GM12872 (cell line): ENCODE measurements around the gene ARPP19.

Experiments
- TF ChIP-seq, protein P1 (sequence below): IDR thresholded peaks from 3 replicates; pipeline ENCODE4 v1.5.1; 2011; ENCODE audit warnings: low read depth, mild to moderate bottlenecking, low read length, moderate library complexity; ENCODE audit not compliant: insufficient read depth

Gene ARPP19

DNA sequence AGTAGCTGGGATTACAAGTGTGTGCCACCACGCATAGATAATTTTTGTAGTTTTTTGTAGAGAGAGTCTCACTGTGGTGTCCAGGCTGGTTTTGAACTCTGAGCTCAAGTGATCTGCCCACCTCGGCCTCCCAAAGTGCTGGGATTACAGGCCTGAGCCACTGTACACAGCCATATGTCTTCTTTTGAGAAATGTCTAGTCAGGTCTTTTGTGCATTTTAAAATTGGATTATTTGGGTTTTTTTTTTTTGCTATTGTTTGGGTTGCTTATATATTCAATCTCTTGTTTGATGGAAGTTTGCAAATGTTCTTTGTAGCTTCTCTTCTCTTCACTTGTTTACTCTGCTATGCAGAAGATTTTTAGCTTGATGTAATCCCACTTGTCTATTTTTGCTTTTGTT lies 6.2 kb upstream of the ARPP19 start:
- TF ChIP-seq, protein P1, sequence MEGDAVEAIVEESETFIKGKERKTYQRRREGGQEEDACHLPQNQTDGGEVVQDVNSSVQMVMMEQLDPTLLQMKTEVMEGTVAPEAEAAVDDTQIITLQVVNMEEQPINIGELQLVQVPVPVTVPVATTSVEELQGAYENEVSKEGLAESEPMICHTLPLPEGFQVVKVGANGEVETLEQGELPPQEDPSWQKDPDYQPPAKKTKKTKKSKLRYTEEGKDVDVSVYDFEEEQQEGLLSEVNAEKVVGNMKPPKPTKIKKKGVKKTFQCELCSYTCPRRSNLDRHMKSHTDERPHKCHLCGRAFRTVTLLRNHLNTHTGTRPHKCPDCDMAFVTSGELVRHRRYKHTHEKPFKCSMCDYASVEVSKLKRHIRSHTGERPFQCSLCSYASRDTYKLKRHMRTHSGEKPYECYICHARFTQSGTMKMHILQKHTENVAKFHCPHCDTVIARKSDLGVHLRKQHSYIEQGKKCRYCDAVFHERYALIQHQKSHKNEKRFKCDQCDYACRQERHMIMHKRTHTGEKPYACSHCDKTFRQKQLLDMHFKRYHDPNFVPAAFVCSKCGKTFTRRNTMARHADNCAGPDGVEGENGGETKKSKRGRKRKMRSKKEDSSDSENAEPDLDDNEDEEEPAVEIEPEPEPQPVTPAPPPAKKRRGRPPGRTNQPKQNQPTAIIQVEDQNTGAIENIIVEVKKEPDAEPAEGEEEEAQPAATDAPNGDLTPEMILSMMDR: no peak

DNA sequence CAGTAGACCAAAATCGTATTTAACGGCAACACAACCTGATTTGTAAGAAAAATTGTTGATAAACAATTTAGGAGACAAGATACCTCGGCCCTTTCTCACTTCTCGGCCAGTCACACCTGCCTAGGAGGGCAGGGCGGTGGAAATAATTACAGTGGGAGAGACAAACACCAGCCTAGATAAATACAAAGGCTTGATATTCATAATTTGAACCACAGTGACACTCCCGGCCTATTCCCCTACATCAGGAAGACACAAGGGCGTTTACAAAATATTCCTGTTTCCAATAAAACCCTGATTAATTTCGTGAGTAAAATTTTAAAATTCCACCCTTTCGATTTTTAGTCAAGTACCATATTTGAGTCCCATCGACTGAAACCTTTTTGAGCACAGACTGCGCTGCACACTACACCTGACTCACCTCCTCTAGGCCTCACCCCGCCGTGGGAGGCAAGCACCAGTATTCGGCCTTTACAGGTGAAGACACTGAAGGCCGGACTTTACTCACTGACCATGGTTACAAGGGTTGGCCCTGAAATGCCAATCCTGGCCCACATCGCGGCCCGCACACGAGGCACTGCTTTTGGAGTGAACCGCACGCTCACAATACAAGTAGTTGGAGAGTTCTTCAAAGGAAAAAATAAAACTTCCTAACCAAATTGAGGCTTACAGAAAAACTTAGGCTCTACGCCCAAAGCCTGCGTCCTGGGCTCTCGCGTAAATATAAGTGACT lies 794 bp downstream of the ARPP19 start:
- TF ChIP-seq, protein P1: no peak

DNA sequence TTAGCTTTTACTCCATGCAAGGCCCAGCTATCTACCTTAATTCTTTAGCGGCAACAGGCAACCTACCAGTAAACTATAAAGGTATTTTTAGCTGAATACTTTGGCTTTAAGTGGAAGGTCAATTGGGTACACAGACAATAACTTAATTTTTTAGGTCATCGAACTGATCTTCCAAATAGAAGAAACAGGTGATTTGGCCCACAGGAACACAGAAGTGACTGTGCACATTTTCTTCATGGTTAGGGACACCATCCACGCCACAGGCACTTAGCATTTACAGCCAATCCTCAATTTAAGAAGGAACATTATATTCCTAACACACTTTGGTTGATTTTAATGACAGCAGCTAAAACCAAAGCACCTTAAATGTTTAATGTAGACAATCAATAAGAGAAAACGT lies 1.9 kb downstream of the ARPP19 start:
- TF ChIP-seq, protein P1: no peak

DNA sequence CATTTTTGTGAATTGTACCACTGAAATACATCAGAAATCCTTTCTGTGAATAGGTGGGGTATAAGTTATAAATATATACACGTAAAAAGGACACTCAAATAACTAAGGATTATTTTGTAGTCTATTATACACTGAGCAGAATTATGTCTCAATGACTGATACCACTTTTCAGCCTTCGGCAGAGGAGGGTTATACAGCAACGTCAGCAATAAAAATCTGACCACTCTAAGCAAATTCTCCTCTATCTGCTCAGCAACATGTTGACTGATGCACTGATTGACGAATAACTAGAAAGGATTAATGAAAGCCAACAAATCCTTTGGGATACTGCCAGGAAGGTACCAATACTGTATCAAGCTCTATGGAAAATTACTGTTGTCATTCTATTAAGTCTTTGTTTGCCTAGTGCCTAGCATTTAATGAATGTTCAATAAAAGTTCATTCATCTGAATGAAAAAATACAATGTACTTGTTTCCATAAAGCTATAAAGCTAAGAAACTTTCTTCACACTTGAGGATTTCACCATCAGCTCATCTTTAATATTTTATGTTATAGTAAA lies 5.2 kb downstream of the ARPP19 start:
- TF ChIP-seq, protein P1: no peak

DNA sequence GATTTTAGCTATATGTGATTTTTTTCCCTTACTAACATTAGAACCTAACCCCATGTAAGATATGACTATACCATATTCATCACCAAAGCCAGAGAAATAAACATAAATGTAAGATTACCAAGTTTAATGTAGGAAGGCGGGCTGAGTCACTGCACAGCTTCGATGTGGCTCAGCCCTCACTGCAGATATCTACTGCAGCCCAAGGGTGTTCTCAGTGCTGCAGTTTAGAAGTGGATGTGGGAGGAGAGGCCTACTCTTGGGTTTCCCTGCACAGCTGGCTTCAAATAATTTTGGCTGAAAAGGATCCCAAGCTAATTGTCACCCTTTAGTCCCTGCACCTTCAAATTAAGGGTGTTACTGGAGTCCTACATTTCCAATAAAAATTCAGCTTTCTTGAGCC lies 9.3 kb downstream of the ARPP19 start:
- TF ChIP-seq, protein P1: no peak

DNA sequence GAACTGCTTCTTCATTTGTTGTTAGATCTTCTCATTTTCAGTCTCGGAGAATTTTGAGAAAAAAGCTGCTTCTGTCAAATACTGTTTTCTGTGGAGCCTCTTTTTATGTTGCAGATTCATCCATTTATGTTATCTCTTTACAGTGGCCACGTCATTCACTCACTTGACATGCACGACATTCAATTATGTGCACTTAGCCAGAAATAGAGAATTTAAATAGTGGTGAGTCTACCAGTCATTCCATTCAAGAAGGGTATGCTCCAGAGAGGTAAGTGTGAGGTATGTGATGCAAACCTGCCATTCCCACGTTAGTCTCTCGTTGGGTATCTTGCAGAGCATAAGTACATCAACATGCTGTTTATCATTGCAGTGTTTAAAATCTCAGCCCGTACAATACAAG lies 9.8 kb downstream of the ARPP19 start:
- TF ChIP-seq, protein P1: no peak

DNA sequence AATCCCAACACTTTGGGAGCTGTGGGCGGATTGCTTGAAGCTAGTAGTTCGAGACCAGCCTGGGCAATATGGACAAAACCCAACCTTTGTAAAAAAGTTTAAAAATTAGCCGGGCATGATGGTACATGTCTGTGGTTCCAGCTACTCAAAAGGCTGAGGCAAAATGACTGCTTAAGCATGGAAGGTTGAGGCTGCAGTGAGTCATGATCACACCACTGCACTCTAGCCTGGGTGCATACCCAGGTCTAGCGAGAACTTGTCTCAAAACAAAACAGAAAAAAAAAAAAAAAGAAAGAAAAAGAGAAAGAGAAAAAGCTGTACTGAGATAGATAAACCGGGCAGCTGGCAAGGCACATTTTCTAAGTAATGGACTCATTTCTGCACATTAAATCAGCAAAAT lies 10.6 kb downstream of the ARPP19 start:
- TF ChIP-seq, protein P1: no peak
